Liver (tissue), 9 donors: ENCODE measurements around the gene SBK3. TPM values are rescaled to one million over a fixed set of nuclear protein-coding genes. Genes with fewer than 3 reads are reported as not detected.

Experiments used
- DNase-seq: peaks from one replicate; pipeline ENCODE4 v3.0.0-alpha.2; 2017; ENCODE audit warnings: low spot score
- H3K27ac ChIP-seq, 2 donors: one replicate each; pipeline ENCODE4 v1.7.0; 2013; ENCODE audit warnings: inconsistent platforms in 2 of 2, low read length in 2 of 2, control low read depth in 1 of 2, low read depth in 1 of 2, mild to moderate bottlenecking in 1 of 2
- H3K27me3 ChIP-seq, 4 donors: one replicate each; pipeline versions ENCODE4 v1.6.1 to v1.7.0; 2013; ENCODE audit warnings: low read length in 3 of 4, inconsistent platforms in 1 of 4, mild to moderate bottlenecking in 1 of 4, moderate library complexity in 1 of 4; ENCODE audit not compliant: control insufficient read depth in 4 of 4, insufficient read depth in 4 of 4
- H3K36me3 ChIP-seq, 4 donors: one replicate each; pipeline versions ENCODE4 v1.6.1 to v1.7.0; 2013; ENCODE audit warnings: low read length in 3 of 4, mild to moderate bottlenecking in 3 of 4, low read depth in 1 of 4, moderate library complexity in 1 of 4; ENCODE audit not compliant: control insufficient read depth in 4 of 4, insufficient read depth in 3 of 4
- H3K4me1 ChIP-seq, 4 donors: one replicate each; pipeline versions ENCODE4 v1.6.1 to v1.7.0; 2013; ENCODE audit warnings: low read length in 3 of 4, mild to moderate bottlenecking in 3 of 4, moderate library complexity in 1 of 4; ENCODE audit not compliant: control insufficient read depth in 4 of 4, insufficient read depth in 4 of 4
- H3K4me3 ChIP-seq, 3 donors: one replicate each; pipeline versions ENCODE4 v1.6.1 to v1.7.0; 2013; ENCODE audit warnings: low read length in 3 of 3, control low read depth in 1 of 3, low read depth in 1 of 3, mild to moderate bottlenecking in 1 of 3
- H3K9ac ChIP-seq, 2 donors: one replicate each; pipeline ENCODE4 v1.7.0; 2013; ENCODE audit warnings: low read length in 2 of 2, mild to moderate bottlenecking in 2 of 2, moderate library complexity in 2 of 2, control low read depth in 1 of 2, low read depth in 1 of 2
- H3K9me3 ChIP-seq, 4 donors: one replicate each; pipeline versions ENCODE4 v1.6.1 to v1.7.0; 2013; ENCODE audit warnings: low read length in 3 of 4; ENCODE audit not compliant: control insufficient read depth in 4 of 4
- HNF4G ChIP-seq: IDR thresholded peaks from 2 replicates; pipeline ENCODE4 v1.6.1; 2016; ENCODE audit warnings: antibody characterized with exemption
- RAD21 ChIP-seq, 2 donors: IDR thresholded peaks; 2 replicates each; pipeline ENCODE4 v1.6.1; 2016; ENCODE audit warnings: antibody characterized with exemption in 2 of 2, mild to moderate bottlenecking in 2 of 2
- WGBS: extraction: QIAGEN DNeasy Blood & Tissue Kit; methylation state at CpG from one replicate; pipeline ENCODE4 v1.1.7; 2013; 5-methylcytosine and 5-hydroxymethylcytosine counted together
- polyA plus RNA-seq, 2 donors: library from polyadenylated mRNA; stranded (reverse) in 1 of 2; unstranded in 1 of 2; fragments of 200-250 nt in 1 of 2; fragments of >200 nt in 1 of 2; fragmentation: Nextera tagmentation in 1 of 2; extraction: Ambion mirVana in 1 of 2; gene quantifications; one replicate each; pipeline versions ENCODE4 v1.2.1 to v1.2.3, GENCODE V29; 2013 to 2015
- total RNA-seq, 2 donors: library from RNA; depleted of rRNA; stranded (reverse); fragments of >200 nt; gene quantifications; one replicate each; pipeline ENCODE4 v1.2.3, GENCODE V29; 2014
- donor health status: healthy.
- donor health status: healthy.
- donor health status: healthy.
- donor health status: healthy.
- donor health status: healthy.

The SBK3 gene
- total and polyA plus RNA-seq, 4 donors: 0.03 TPM; not detected in 3

GRCh38 chr19:55491546-55492360 is 53.6 kb downstream of the SBK3 start:
- Histone ChIP-seq H3K4me1 (no peaks in the 10 kb centered on the region), H3K9me3 (no peaks in the 10 kb centered on the region), H3K27ac (no peak overlapping the region), H3K4me3 (no peak overlapping the region), H3K27me3 (no peaks in the 10 kb centered on the region), H3K36me3 (no peaks in the 10 kb centered on the region), H3K9ac (no peak overlapping the region)
- TF ChIP-seq RAD21 (IDR thresholded peaks at IDR 0.05): no peak
- no peak for TF ChIP-seq HNF4G
- DNase-seq: no peak
- 65% methylated on average over 24 of the region's 24 CpGs for WGBS

Other genes starting within 250 kb of the SBK3 start
- gene TMEM150B, start 220.2 kb downstream of the SBK3 start, total RNA-seq: 1 to 10 TPM; 2.1 to 3.3 TPM
- 1 to 10 TPM in 1 of 2 donors, under 1 TPM in 1; 0.81 to 1.8 TPM for gene TMEM150B, start 220.2 kb downstream of the SBK3 start, polyA plus RNA-seq
- gene KMT5C, start 205.7 kb downstream of the SBK3 start, total RNA-seq: 10 to 100 TPM in 1 of 2 donors, 1 to 10 TPM in 1; 3.9 to 11.6 TPM
- gene KMT5C, start 205.7 kb downstream of the SBK3 start, polyA plus RNA-seq: 1 to 10 TPM; 1.1 to 2.1 TPM
- not detected for gene COX6B2, start 190.8 kb downstream of the SBK3 start, total RNA-seq
- gene COX6B2, start 190.8 kb downstream of the SBK3 start, polyA plus RNA-seq: not detected
- not detected for gene GARIN5B, start 182.3 kb downstream of the SBK3 start, total RNA-seq
- gene GARIN5B, start 182.3 kb downstream of the SBK3 start, polyA plus RNA-seq: not detected
- not detected for gene IL11, start 175.1 kb downstream of the SBK3 start, total RNA-seq
- gene IL11, start 175.1 kb downstream of the SBK3 start, polyA plus RNA-seq: not detected
- not detected for gene TMEM190, start 168.7 kb downstream of the SBK3 start, total RNA-seq
- gene TMEM190, start 168.7 kb downstream of the SBK3 start, polyA plus RNA-seq: not detected
- gene TMEM238, start 161.3 kb downstream of the SBK3 start, total RNA-seq: under 1 TPM; 0.08 to 0.47 TPM
- gene TMEM238, start 161.3 kb downstream of the SBK3 start, polyA plus RNA-seq: under 1 TPM; 0.47 to 0.54 TPM
- gene RPL28, start 159.6 kb downstream of the SBK3 start, total RNA-seq: 100 to 1,000 TPM; 116 to 150 TPM
- 100 to 1,000 TPM; 177 to 535 TPM for gene RPL28, start 159.6 kb downstream of the SBK3 start, polyA plus RNA-seq
- gene UBE2S, start 137.8 kb downstream of the SBK3 start, total RNA-seq: 10 to 100 TPM in 1 of 2 donors, 1 to 10 TPM in 1; 5.2 to 95.2 TPM
- 1 to 10 TPM; 6.7 to 6.9 TPM for gene UBE2S, start 137.8 kb downstream of the SBK3 start, polyA plus RNA-seq
- 1 to 10 TPM in 1 of 2 donors, not detected in 1; 1.6 TPM for gene SHISA7, start 102.2 kb downstream of the SBK3 start, total RNA-seq
- gene SHISA7, start 102.2 kb downstream of the SBK3 start, polyA plus RNA-seq: not detected
- gene ISOC2, start 83.9 kb downstream of the SBK3 start, total RNA-seq: 100 to 1,000 TPM in 1 of 2 donors, 10 to 100 TPM in 1; 49.1 to 101 TPM
- gene ISOC2, start 83.9 kb downstream of the SBK3 start, polyA plus RNA-seq: 100 to 1,000 TPM; 136 to 181 TPM
- gene C19orf85, start 80.8 kb downstream of the SBK3 start, total RNA-seq: not detected
- not detected for gene C19orf85, start 80.8 kb downstream of the SBK3 start, polyA plus RNA-seq
- gene ZNF628, start 68.9 kb downstream of the SBK3 start, total RNA-seq: 1 to 10 TPM; 1.1 to 1.9 TPM
- 1 to 10 TPM in 1 of 2 donors, under 1 TPM in 1; 0.99 to 4.4 TPM for gene ZNF628, start 68.9 kb downstream of the SBK3 start, polyA plus RNA-seq
- gene NAT14, start 60.4 kb downstream of the SBK3 start, total RNA-seq: 1 to 10 TPM; 1.4 to 3.7 TPM
- gene NAT14, start 60.4 kb downstream of the SBK3 start, polyA plus RNA-seq: 1 to 10 TPM; 2.6 to 3.5 TPM
- gene SSC5D, start 57.1 kb downstream of the SBK3 start, total RNA-seq: under 1 TPM; 0.19 to 0.84 TPM
- 1 to 10 TPM in 1 of 2 donors, under 1 TPM in 1; 0.08 to 1.0 TPM for gene SSC5D, start 57.1 kb downstream of the SBK3 start, polyA plus RNA-seq
- not detected for gene SBK2, start 8.4 kb downstream of the SBK3 start, total RNA-seq
- gene SBK2, start 8.4 kb downstream of the SBK3 start, polyA plus RNA-seq: not detected
- under 1 TPM; 0.92 to 0.93 TPM for gene ZNF579, start 35.3 kb upstream of the SBK3 start, total RNA-seq
- gene ZNF579, start 35.3 kb upstream of the SBK3 start, polyA plus RNA-seq: 1 to 10 TPM; 1.4 to 3.3 TPM
- gene FIZ1, start 54.0 kb upstream of the SBK3 start, total RNA-seq: 1 to 10 TPM; 2.2 to 2.3 TPM
- 1 to 10 TPM; 1.1 to 4.3 TPM for gene FIZ1, start 54.0 kb upstream of the SBK3 start, polyA plus RNA-seq
- 1 to 10 TPM; 6.7 to 8.8 TPM for gene ZNF524, start 54.7 kb upstream of the SBK3 start, total RNA-seq
- 10 to 100 TPM; 11.5 to 12.3 TPM for gene ZNF524, start 54.7 kb upstream of the SBK3 start, polyA plus RNA-seq
- gene ZNF865, start 60.1 kb upstream of the SBK3 start, total RNA-seq: 1 to 10 TPM; 1.4 to 1.8 TPM
- gene ZNF865, start 60.1 kb upstream of the SBK3 start, polyA plus RNA-seq: 1 to 10 TPM in 1 of 2 donors, under 1 TPM in 1; 0.38 to 3.1 TPM
- gene ZNF784, start 79.0 kb upstream of the SBK3 start, total RNA-seq: 1 to 10 TPM; 3.9 to 6.0 TPM
- gene ZNF784, start 79.0 kb upstream of the SBK3 start, polyA plus RNA-seq: 1 to 10 TPM in 1 of 2 donors, under 1 TPM in 1; 0.79 to 3.6 TPM
- gene ZNF580, start 95.5 kb upstream of the SBK3 start, total RNA-seq: 1 to 10 TPM; 2.6 to 5.0 TPM
- gene ZNF580, start 95.5 kb upstream of the SBK3 start, polyA plus RNA-seq: 1 to 10 TPM; 5.1 to 5.2 TPM
- 1 to 10 TPM; 2.1 to 7.3 TPM for gene ZNF581, start 98.1 kb upstream of the SBK3 start, total RNA-seq
- 1 to 10 TPM; 4.8 to 5.6 TPM for gene ZNF581, start 98.1 kb upstream of the SBK3 start, polyA plus RNA-seq
- gene CCDC106, start 102.7 kb upstream of the SBK3 start, total RNA-seq: 1 to 10 TPM; 3.6 to 5.6 TPM
- 10 to 100 TPM in 1 of 2 donors, 1 to 10 TPM in 1; 6.1 to 13.5 TPM for gene CCDC106, start 102.7 kb upstream of the SBK3 start, polyA plus RNA-seq
- 10 to 100 TPM; 49.4 to 66.6 TPM for gene U2AF2, start 109.5 kb upstream of the SBK3 start, total RNA-seq
- 10 to 100 TPM in 1 of 2 donors, 1 to 10 TPM in 1; 8.6 to 53.1 TPM for gene U2AF2, start 109.5 kb upstream of the SBK3 start, polyA plus RNA-seq
- gene EPN1, start 129.7 kb upstream of the SBK3 start, total RNA-seq: 100 to 1,000 TPM in 1 of 2 donors, 10 to 100 TPM in 1; 49.0 to 107 TPM
- 100 to 1,000 TPM in 1 of 2 donors, 10 to 100 TPM in 1; 18.6 to 117 TPM for gene EPN1, start 129.7 kb upstream of the SBK3 start, polyA plus RNA-seq
- gene NLRP9, start 192.9 kb upstream of the SBK3 start, total RNA-seq: not detected
- gene NLRP9, start 192.9 kb upstream of the SBK3 start, polyA plus RNA-seq: not detected
- gene RFPL4A, start 213.6 kb upstream of the SBK3 start, total RNA-seq: not detected
- gene RFPL4A, start 213.6 kb upstream of the SBK3 start, polyA plus RNA-seq: under 1 TPM; 0.12 to 0.82 TPM
- gene RFPL4AL1, start 223.6 kb upstream of the SBK3 start, total RNA-seq: under 1 TPM in 1 of 2 donors, not detected in 1; 0.33 TPM
- under 1 TPM in 1 of 2 donors, not detected in 1; 0.13 TPM for gene RFPL4AL1, start 223.6 kb upstream of the SBK3 start, polyA plus RNA-seq